NB4 (cell line): ENCODE data around the gene AGAP1.

Source experiments
- CTCF ChIP-seq: IDR thresholded peaks from one replicate; pipeline ENCODE4 v1.5.1; 2012; ENCODE audit warnings: low read depth, low read length
- MAX ChIP-seq: IDR thresholded peaks from 2 replicates; pipeline ENCODE4 v1.6.1; 2011; ENCODE audit warnings: low read depth, low read length
- POLR2A ChIP-seq: IDR thresholded peaks from 2 replicates; pipeline ENCODE4 v1.6.1; 2011; ENCODE audit warnings: mild to moderate bottlenecking; ENCODE audit not compliant: insufficient read length; ENCODE audit errors: extremely low read depth

GRCh38 chr2:235627682-235628081 is 133.8 kb downstream of the AGAP1 start:
- TF ChIP-seq CTCF, result no peak
- no peak for TF ChIP-seq POLR2A
- no peak for TF ChIP-seq MAX
